Activated effector memory CD4-positive, alpha-beta T cell treated with Interleukin-2 at 50 U/mL for 16 hours (primary cell): ENCODE results near the gene TENM4.
"Not testable (repeated sequence)": the region's sequence is repeated elsewhere in the genome, so short reads cannot be mapped to it uniquely, and the experiment has no call there.

ENCODE experiments used
- DNase-seq: peaks from one replicate; pipeline ENCODE4 v3.0.0-alpha.2; 2020

TENM4 gene

DNA sequence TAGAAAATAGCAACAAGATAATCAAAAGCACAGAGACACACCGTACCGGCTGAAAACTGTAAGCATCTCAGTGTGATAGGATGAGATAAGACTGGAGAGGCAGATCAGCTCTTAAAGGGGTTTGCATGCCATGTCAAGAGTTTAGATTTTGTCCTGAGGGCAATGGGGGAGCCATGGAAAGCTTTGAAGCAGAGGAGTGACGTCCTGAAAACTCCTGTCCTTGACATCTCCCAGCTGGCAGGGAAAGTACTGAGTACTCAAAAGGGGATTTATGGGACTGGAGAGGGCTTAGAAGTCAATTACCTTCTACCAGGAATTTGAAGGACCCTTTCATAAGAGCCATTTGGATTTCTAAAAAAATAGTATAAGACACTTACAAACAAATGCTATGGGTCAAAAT lies 445.7 kb downstream of the TENM4 start:
- DNase-seq, result no peak

DNA sequence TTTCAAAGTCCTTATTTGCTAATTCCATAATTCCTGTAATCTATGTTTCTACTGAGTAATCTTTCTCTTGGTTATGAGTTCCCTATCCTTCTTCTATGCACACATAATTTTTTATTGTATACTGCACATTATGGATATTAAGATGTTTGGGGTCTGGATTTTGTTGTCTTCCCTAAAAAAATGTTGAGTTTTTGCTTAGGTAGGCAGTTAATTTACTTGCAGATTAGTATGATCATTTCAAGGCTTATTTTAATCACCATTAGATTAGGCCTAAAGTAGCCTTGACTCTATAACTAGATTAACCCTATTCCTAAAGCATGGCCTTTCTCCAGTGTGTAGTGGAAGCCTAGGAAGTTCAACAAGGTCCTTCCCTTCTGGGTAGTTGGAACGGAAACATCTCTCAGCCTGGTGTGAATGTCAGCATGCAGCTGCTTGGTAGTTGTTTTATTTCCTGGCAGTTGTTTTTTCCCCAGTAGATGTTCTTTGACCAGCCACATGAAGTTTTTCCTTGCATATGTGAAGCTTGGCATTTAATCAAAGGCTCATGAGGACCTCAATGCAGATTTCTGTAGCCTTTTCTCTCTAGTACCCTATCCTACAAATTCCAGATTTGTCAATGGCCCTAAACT lies 446.9 kb downstream of the TENM4 start:
- DNase-seq, result no peak

DNA sequence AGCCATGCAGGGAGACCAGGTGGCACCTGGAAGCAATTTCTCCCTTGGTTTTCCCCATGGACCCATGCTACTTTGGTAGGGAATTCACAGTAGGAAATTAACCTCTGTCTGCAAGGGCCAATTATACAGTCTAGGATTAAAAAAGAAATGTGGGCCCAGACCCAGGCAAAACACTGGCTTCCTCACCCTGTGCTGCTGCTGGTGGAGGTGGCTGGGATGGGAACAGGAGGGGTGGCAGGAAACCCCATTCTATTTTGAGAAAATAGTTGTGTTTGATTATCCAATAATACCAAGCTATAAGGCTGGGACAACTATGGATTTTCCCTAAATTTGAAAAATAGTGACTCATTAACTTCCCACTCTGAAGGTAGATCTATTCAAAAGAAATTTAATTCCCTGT lies 449.1 kb downstream of the TENM4 start:
- no peak for DNase-seq

DNA sequence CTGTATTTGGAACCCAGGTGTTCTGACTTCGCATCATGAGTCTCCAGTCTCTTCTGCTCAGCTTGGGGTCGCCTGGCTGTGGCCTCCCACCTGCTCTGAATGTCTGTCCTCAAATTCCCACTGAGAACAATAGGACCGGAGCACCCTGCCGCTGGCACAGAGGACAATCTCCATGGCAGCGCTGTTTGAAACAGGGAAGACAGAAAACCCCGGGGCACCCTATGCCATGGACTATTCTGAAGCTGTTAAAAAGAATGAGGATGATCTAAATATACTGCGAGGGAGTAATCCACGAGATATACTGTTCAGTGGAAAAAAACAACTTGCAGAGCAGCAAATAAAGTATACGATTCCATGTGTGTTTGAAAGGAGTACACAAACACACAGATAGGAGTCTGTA lies 450.6 kb downstream of the TENM4 start:
- no peak for DNase-seq

DNA sequence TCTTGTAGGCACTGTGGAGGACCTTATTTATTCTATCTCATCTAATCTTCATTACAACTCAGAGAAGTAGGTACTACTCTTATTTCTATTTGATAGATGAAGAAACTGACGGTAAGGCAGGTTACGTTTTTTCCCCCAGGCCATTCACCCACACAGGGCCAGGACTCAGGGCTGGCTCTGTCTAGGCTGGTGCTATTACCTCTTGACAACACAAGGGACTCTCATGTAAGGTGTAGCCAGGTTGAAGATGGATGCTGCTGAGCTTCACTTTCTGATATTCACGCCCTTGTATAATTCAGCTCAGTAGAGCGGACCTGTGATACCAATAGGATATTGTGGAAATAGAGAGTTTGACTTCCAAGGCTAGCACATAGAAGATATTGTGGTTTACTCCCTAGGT lies 453.1 kb downstream of the TENM4 start:
- DNase-seq, result no peak

DNA sequence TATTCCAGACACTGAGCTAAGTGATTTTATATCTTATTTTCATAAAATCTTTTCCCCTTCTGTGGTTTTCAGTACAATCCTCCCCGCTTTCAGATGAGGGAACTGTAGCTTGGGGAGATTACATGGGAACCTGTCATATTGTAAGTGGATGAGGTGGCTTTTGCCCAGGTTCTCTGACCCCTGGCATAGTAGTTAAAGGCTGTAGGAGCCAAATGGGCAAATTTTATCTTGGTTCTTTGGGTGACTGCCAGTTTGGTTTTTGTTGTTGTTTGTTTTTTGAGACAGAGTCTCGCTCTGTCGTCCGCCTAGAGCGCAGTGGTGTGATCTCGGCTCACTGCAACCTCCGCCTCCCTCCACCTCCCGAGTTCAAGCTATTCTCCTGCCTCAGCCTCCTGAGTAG lies 454.5 kb downstream of the TENM4 start:
- DNase-seq, result no peak

DNA sequence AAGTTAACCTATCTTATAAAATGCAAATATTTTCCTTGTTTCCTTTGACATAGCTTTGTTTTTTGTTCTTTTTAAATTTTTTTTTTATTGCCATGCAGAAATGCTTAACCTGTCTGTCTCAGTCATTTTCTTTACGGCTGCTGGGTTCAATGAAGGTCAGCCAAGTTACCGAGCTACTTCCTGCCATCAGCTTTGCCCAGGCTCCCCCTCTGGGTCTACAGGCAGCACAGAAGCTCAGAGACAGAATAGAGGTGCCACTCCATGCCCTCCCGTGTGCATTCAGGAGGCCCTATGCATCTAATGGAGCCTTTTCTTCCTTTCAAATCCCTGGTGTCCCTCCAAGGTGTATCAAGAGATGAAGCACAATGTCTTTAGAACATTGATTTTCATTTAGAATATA lies 455.2 kb downstream of the TENM4 start:
- DNase-seq, result no peak

DNA sequence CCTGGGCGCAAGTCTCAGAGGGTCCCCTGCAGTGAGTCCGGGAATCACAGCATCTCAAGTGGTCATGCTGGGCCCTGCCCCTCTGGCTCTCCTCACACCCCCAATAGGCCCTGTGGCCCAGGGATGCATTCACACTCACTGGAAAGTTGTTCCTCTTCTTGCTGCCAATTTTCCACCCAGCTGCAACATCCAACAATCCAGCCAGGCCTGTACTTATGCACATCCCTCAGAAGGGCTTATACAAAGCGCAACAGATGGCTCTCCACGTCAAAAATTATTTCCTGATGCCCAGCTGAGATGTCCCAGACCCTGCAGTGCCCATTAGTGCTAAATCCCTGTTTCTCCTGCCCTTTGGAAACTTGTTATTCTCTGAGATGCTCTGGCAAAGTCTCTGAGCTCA lies 458.4 kb downstream of the TENM4 start:
- no peak for DNase-seq

DNA sequence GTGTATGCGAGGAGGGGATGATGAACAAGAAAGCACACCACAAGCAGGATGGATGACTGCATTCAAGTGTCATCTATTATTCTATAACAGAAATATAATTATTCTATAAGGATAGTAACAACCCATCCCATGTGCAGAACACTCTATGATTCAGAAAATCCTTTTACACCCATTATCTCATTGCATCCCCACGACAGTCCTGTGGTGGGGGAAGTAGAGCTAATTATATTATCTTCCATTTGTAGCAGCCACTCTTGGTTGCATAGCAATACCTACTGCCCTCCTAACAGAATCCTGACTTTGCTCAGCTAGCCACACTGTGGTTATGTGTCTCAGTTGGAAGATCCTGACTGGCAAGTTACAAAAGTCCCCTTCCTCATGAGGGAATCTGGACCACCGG lies 459.7 kb downstream of the TENM4 start:
- no peak for DNase-seq

DNA sequence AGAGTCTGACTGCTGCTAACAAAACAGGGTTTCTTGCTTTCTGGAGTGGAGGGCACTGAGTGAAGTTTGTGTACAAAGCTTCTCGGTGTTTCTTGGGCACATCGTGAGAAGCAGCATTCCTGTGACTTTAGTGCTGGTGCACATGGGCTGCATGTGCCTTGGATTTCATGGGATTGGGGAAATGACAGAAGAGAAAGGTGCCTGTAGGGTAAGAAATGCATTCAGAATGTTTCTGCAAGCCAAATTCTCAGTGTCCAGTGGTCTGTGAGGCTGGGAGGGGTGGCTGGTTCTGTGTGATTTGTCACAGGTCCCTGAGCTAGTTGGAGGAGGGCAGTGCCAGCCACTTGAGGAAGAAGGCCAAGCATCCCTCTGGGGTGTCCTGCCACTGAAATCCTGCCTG lies 462.0 kb downstream of the TENM4 start:
- no peak for DNase-seq

DNA sequence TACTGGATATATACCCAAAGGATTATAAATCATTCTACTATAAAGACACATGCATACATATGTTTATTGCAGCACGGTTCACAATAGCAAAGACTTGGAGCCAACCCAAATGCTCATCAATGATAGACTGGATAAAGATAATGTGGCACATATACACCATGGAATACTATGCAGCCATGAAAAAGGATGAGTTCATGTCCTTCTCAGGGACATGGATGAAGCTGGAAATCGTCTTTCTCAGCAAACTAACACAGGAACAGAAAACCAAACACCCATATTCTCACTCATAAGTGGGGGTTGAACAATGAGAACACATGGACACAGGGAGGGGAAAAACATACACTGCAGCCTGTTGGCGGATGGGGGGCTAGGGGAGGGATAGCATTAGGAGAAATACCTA lies 463.0 kb downstream of the TENM4 start:
- DNase-seq, result not testable (repeated sequence)

DNA sequence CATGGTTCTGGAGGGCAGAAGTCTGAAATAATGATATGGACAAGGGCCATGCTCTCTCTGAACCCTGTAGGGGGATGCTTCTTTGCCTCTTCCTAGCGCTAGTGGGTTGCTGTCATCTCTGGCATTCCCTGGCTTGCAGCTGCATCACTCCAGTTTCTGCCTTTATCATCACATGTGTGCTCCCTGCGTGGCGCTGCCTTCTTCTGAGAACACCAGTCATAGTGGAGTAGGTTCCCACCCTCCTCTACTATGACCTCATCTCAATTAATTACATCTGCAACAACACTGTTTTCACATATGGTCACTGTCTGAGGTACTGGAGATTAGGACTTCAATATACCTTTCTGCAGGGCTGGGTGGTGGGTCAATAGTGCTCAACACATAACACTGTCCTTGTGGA lies 463.8 kb downstream of the TENM4 start:
- DNase-seq, result no peak

DNA sequence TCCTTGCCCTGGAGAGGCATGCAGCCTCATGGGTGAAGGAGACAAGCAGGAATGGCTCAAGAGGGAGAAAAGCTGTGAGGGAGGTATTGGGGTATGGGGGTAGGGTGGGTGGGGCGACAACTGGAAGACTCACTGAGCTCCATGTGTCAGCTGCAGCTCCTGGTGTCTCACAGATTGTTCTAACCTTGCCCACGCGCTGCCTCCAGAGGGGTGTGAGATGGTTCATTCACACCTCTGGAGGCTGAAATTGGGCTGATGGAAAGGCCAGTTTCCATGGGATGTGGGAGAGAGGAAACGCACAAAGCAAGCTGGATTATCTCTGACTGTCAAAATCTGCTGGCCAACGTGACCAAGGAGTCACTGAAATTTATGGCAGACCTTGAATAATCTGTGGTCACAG lies 465.7 kb downstream of the TENM4 start:
- DNase-seq, result no peak

DNA sequence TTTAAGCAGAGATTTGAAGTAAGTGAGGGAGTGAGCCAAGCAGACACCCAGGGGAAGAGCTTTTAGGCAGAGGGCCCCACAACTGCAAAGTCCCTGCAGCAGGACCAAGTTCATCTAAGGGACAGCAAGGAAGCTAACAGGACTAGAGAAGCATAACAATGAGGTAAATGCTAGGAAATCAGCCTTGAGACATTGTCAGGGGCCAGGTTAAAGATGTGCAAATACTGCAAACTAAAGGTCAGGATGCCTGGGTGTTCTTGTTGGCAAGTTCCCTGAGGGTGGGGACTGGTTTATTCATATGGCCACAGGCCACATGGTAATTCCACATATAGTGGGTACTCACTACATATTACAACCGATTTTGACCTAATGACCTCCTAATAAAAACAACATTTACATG lies 467.0 kb downstream of the TENM4 start:
- DNase-seq, result no peak

DNA sequence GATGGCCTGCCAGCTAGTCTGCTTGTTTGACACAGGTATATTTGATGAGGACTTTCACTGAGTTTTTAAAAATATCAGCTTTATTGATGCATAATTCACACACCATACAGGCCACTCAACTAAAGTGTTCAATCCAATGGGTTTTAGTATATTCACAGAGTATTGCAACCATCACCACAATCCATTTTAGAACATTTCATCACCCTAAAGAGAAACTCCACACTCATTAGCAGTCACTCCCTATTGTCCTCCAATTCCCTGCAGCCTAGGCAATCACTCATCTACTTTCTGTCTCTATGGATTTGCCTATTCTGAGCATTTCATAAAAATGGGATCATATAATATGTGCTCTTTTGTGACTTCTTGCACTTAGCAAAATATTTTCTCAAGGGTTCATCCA lies 468.2 kb downstream of the TENM4 start:
- DNase-seq, result no peak

DNA sequence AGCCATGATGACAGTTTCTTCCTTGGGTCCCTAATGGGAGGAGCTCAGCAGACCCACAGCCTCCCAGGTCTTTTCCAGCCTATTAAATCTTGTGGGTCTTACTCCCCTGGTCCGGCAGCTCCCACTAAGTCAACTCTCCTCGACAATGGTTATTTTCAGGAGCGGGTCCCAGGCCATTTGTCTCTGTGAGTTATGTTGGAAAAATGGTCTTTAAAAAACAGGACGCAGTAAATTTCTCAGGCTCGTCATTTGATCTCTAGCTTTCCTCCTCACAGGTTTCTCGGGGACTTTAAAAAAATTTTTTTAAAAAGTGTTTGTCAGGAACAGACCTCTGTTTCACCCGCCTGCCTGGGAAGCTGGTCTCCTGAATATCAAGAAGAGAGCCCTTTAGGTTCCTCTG lies 468.7 kb downstream of the TENM4 start:
- no peak for DNase-seq

DNA sequence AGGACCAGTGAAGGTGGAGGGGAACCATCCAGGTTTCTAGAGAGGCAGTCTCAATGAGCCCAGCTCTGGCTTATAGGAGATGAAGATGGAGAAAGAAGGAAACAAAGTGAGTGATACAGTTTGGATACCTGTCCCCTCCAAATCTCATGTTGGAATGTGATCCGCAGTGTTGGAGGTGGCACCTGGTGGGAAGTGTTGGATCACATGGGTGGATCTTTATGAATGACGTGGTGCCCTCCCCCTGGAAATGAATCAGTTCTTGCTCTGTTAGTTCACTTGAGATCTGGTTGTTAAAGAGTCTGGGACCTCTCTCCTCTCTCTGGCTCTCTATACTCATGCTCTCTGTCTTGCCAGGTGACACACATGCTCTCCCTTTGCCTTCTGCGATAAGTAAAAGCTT lies 473.0 kb downstream of the TENM4 start:
- DNase-seq, result no peak

DNA sequence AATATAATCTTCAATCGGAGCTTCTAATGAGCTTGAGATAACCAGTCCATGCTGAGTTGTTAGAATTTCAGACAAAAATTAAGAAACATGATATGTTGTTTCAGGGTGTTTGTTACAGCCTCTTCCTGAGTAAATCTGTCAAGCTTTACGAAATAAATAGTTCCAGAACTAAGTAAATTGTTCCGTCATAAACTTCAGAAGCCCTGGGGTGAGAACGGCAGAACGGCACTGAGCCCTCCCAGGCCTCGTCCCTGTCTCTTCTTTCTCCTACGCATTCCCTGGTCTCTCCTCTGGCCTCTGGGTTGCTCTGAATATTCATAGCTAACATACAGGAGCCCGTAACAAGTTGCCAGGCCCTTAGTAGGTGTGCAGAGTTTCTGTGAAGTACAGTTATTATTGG lies 475.4 kb downstream of the TENM4 start:
- no peak for DNase-seq

DNA sequence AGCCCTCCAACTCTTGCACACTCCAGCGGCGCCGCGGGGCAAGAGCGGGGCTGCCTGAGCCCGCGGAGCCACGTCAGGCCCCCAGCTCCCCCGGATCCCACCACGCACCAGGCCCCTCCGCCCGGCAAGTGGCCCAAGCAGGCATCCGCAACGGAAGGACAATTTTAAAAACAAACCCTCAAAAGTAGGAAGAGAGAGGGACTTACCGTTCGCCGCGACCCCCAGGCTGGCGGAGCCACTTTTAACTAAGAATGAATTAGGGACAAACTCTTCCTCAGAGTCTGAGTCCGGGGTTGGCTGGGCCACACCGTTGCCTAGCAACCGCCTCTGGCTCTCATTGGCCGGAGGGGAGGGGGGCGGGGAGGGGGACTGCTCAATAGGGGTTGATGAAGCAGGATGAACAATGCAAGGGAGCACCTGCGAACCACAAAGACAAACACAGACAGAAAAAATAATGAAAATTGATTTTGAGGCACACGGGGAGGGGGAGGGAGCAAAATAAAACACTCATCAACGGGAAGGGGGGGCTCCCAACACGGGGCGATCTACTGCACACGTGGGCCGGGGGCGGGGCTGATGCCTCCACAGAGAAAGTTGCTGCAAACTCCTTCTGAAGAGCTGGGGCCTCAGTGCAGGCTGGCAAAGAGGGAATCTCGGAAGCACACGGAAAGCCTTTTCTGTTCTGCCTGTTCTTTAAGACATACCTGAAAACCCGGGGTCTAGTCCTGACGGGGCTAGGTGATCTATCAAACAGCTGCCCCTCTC lies 478.7 kb downstream of the TENM4 start:
- no peak for DNase-seq

DNA sequence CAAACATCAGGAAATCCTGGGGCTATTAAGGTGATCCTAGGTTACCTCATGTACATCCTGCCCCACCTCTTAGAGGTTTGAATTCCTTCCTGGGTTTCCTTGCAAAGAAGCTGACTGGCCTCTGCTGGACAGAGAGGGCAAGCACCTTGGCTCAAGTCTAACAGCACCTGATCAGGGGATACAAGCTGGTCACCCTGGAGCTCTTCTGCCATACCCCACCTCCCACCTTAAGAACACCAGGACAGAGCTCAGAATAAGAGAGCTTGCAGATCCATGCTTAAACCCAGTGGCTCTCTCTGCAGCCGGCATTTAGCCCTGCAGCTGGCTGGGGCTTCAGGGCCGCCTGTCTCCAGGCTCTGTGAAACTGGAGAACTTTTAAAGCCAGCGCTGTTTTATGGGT lies 479.6 kb downstream of the TENM4 start:
- no peak for DNase-seq

DNA sequence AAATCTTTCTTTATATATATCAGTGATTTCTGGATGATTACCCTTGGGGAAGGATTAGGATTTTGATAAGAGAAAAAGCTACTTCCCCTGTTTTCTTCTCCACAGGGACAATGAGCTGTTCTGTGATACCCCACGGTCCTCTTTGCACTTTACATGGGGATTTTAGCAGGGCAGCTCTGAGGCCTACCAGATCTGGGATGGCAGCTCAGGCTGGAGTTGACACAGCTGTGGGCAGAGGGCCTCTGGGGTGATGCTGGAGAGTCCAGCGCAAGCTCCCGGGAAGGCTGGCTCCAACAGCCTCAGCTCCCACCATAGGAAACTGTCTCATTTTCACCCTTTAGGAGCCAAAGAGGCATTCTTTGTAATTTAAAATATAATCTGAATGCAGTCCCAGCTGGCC lies 482.4 kb downstream of the TENM4 start:
- no peak for DNase-seq

DNA sequence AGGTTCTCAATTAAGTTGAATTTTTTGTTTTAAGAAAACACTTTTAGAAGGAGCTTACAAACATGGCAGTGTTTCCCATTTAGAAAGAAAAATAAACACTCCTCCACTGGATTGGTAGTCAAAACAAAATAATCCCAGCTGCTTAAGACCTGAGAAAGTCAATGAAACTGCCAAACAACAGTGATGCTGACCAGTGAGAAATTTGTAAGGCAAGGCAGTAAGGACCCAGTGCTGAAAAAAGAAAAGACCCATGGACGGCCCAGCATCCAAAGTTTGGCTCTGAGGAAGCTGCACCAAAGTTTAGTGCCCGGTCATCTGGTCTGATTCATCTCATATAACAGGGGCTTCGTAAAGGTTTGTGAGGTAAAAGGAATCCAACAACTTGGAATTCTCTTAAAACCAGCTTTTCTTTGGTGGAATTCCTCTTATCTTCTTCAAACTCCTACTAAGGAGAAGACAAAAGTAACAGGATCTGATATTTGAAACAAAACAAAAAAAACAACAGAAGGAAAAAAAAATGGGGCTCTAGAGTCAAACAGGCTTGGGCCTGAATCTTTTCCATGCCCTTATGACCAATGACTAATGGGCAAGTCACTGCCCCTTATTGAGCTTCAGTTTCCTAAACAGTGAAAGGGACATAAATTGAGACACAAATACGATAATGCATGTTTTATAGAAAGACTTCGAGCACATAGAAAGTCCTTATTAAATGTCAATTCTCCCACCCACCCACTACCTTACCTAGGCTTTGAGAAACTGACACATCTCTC lies 483.2 kb downstream of the TENM4 start:
- DNase-seq, result no peak

DNA sequence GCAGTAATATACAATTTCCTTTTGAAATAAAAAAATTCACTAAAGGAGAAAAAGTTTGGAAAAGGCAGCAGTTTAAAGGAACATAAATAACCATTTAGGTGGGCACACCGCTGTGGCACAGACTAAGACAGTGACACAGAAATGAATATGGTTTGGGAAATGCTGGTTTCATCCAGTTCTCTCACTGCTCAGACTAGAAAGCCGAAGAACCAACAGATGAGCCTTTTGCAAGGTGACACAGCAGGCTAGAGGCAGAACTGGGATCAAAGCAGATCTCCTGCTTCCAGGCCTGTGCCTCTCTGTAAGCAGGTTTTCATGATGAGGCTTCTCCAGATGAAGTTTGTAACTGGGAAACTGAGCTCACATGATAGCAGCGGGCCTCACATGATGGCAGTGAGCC lies 486.1 kb downstream of the TENM4 start:
- no peak for DNase-seq

DNA sequence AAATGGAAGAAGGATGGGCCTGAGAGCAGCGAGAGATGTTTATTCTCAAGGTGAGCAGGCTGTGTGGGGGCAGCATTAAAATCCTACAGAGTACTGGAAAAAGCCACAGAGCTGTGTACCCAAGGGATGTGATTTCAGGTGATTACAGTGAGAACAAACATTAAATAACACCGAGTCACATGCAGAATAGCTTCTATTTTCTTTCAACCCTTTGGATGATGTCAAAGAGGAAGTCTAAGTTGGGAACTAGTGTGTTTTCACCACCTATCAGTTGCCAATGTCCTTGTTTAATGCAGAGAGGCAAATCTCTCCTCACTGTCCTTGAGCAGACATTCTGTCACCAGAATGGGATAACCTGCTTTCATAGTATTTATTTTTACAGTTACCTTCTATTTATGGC lies 486.6 kb downstream of the TENM4 start:
- DNase-seq, result no peak
